NCI-H1092 treated with DMSO at 0.1 percent for 48 hours (cell line): ENCODE measurements around the gene STIMATE.

Experiments
- DNase-seq: peaks from one replicate; lab custom pipeline; 2025; lab: John Stamatoyannopoulos, UW

The STIMATE gene

GRCh38 chr3:52817221-52817620 is 80.1 kb downstream of the STIMATE start:
- DNase-seq: no peak

- no peak for DNase-seq
These were observed 80.7 kb downstream of the STIMATE start for GRCh38 chr3:52816654-52817053.

- DNase-seq: no peak
These were observed 81.1 kb downstream of the STIMATE start for GRCh38 chr3:52816199-52816598.

- DNase-seq: no peak
These were observed 83.5 kb downstream of the STIMATE start for GRCh38 chr3:52813810-52814209.

GRCh38 chr3:52811452-52812011 is 85.8 kb downstream of the STIMATE start:
- DNase-seq: no peak

GRCh38 chr3:52810923-52811322 is 86.4 kb downstream of the STIMATE start:
- DNase-seq: no peak

GRCh38 chr3:52809662-52810377 is 87.5 kb downstream of the STIMATE start:
- peak; percentile 48 for DNase-seq

GRCh38 chr3:52809149-52809548 is 88.2 kb downstream of the STIMATE start:
- DNase-seq: no peak

- no peak for DNase-seq
These were observed 91.9 kb downstream of the STIMATE start for GRCh38 chr3:52805270-52806039.

- DNase-seq: no peak
These were observed 95.5 kb downstream of the STIMATE start for GRCh38 chr3:52801839-52802238.

GRCh38 chr3:52800079-52800478 is 97.3 kb downstream of the STIMATE start:
- DNase-seq: no peak

- no peak for DNase-seq
These were observed 98.3 kb downstream of the STIMATE start for GRCh38 chr3:52798978-52799476.

- DNase-seq: no peak
These were observed 98.9 kb downstream of the STIMATE start for GRCh38 chr3:52798376-52798977.

- DNase-seq: no peak
These were observed 100.9 kb downstream of the STIMATE start for GRCh38 chr3:52796411-52796810.

GRCh38 chr3:52795298-52795900 is 101.9 kb downstream of the STIMATE start:
- DNase-seq: no peak

- no peak for DNase-seq
These were observed 102.7 kb downstream of the STIMATE start, which contains the start of gene ITIH3 for GRCh38 chr3:52794612-52795099. TSS of gene ITIH3 (plus strand) at chr3:52794796. CDS start at chr3:52794804, 8 bp downstream.

- DNase-seq: no peak
These were observed 103.4 kb downstream of the STIMATE start for GRCh38 chr3:52793702-52794611.

GRCh38 chr3:52792961-52793695 is 104.2 kb downstream of the STIMATE start:
- DNase-seq: no peak

- DNase-seq: no peak
These were observed 104.9 kb downstream of the STIMATE start for GRCh38 chr3:52792413-52792812.

GRCh38 chr3:52791928-52792327 is 105.4 kb downstream of the STIMATE start:
- no peak for DNase-seq
